WTC11 (cell line): Measurements from ENCODE around the gene EYS. TPM values are rescaled to one million over a fixed set of nuclear protein-coding genes. Genes with fewer than 3 reads are reported as not detected.

ENCODE experiments used
- ATAC-seq: fragments of 200-7000 bp; cut with Tn5 transposase; 2 replicates; pipeline ENCODE4 v1.10.0; 2021; ENCODE audit warnings: mild to moderate bottlenecking, moderate library complexity
- CTCF ChIA-PET: fragments of 300-600 bp; sonication (Branson Sonifier 250); formaldehyde crosslinking; loops from one replicate; lab custom pipeline; 2021; ENCODE audit warnings: antibody characterized with exemption; lab: Charles Lee
- POLR2A ChIA-PET: fragments of 350-600 bp; sonication (Branson Sonifier 250); formaldehyde crosslinking; loops from one replicate; lab custom pipeline; 2021; ENCODE audit warnings: antibody characterized with exemption; lab: Charles Lee
- DNase-seq: peaks from one replicate; pipeline ENCODE4 v3.0.0; 2021; ENCODE audit warnings: low spot score
- H3K27ac Mint-ChIP-seq: 2 replicates; pipeline ENCODE4 v1.8.0; 2021; ENCODE audit warnings: mixed read lengths
- H3K27me3 Mint-ChIP-seq: 2 replicates; pipeline ENCODE4 v1.8.0; 2021; ENCODE audit warnings: low read depth, mild to moderate bottlenecking, moderate library complexity, mixed read lengths
- H3K36me3 Mint-ChIP-seq: 2 replicates; pipeline ENCODE4 v1.8.0; 2021; ENCODE audit warnings: mixed read lengths
- H3K4me1 Mint-ChIP-seq: 2 replicates; pipeline ENCODE4 v1.8.0; 2022; ENCODE audit warnings: mixed read lengths
- H3K4me3 Mint-ChIP-seq: 2 replicates; pipeline ENCODE4 v1.8.0; 2021; ENCODE audit warnings: mild to moderate bottlenecking, moderate library complexity, mixed read lengths
- H3K9me3 Mint-ChIP-seq: 2 replicates; pipeline ENCODE4 v1.8.0; 2021; ENCODE audit warnings: mixed read lengths
- ATF3 ChIP-seq: sonication (generic); formaldehyde crosslinking; conservative IDR thresholded peaks from 2 replicates; pipeline ENCODE4 v1.8.1; 2022; ENCODE audit warnings: mild to moderate bottlenecking, missing genetic modification reagents
- ERG ChIP-seq: fragments of 250-450 bp; sonication (Bioruptor Pico); IDR thresholded peaks from 2 replicates; pipeline ENCODE4 v1.8.0; 2021; ENCODE audit warnings: mild to moderate bottlenecking
- FOXK1 ChIP-seq: sonication (generic); formaldehyde crosslinking; IDR thresholded peaks from 2 replicates; pipeline ENCODE4 v1.8.0; 2022; ENCODE audit warnings: mild to moderate bottlenecking, moderate library complexity, missing genetic modification reagents
- IRF2 ChIP-seq: sonication (generic); formaldehyde crosslinking; IDR thresholded peaks from 2 replicates; pipeline ENCODE4 v1.8.0; 2022; ENCODE audit warnings: low read depth, missing genetic modification reagents, borderline replicate concordance
- MXD4 ChIP-seq: fragments of 250-450 bp; sonication (Bioruptor Pico); IDR thresholded peaks from 2 replicates; pipeline ENCODE4 v1.8.0; 2021; ENCODE audit warnings: mild to moderate bottlenecking, moderate library complexity, borderline replicate concordance
- MYBL2 ChIP-seq: sonication (generic); formaldehyde crosslinking; IDR thresholded peaks from 2 replicates; pipeline ENCODE4 v1.8.1; 2023; ENCODE audit warnings: mild to moderate bottlenecking, moderate library complexity, missing genetic modification reagents
- NFE2L1 ChIP-seq: sonication (generic); formaldehyde crosslinking; IDR thresholded peaks from 2 replicates; pipeline ENCODE4 v1.8.1; 2023; ENCODE audit warnings: missing genetic modification reagents
- NR3C1 ChIP-seq: sonication (generic); formaldehyde crosslinking; conservative IDR thresholded peaks from 2 replicates; pipeline ENCODE4 v1.8.1; 2023; ENCODE audit warnings: low read depth, mild to moderate bottlenecking, missing genetic modification reagents
- RELA ChIP-seq: sonication (generic); formaldehyde crosslinking; IDR thresholded peaks from 2 replicates; pipeline ENCODE4 v1.8.1; 2022; ENCODE audit warnings: missing genetic modification reagents, mild to moderate bottlenecking, borderline replicate concordance
- SMAD4 ChIP-seq: sonication (generic); formaldehyde crosslinking; IDR thresholded peaks from 2 replicates; pipeline ENCODE4 v1.8.0; 2022; ENCODE audit warnings: mild to moderate bottlenecking, missing genetic modification reagents
- SP1 ChIP-seq: sonication (generic); formaldehyde crosslinking; conservative IDR thresholded peaks from 2 replicates; pipeline ENCODE4 v1.8.1; 2022; ENCODE audit warnings: missing genetic modification reagents
- TP53 ChIP-seq: sonication (generic); formaldehyde crosslinking; IDR thresholded peaks from 2 replicates; pipeline ENCODE4 v1.8.1; 2023; ENCODE audit warnings: mild to moderate bottlenecking, missing genetic modification reagents
- ZNF219 ChIP-seq: sonication (generic); formaldehyde crosslinking; IDR thresholded peaks from 2 replicates; pipeline ENCODE4 v1.8.0; 2023; ENCODE audit warnings: missing genetic modification reagents, mild to moderate bottlenecking, borderline replicate concordance
- ZNF317 ChIP-seq: sonication (generic); formaldehyde crosslinking; IDR thresholded peaks from 2 replicates; pipeline ENCODE4 v1.8.1; 2023; ENCODE audit warnings: low read depth, mild to moderate bottlenecking, moderate library complexity, missing genetic modification reagents, borderline replicate concordance
- total RNA-seq: library from RNA; stranded (reverse); gene quantifications from 3 replicates; pipeline ENCODE4 v1.2.3, GENCODE V29; 2021
- TF ChIP-seq, protein P1 (sequence below): sonication (generic); formaldehyde crosslinking; IDR thresholded peaks from 2 replicates; pipeline ENCODE4 v1.8.0; 2023; ENCODE audit warnings: missing genetic modification reagents, mild to moderate bottlenecking, borderline replicate concordance
- TF ChIP-seq, protein P2 (sequence below): fragments of 250-450 bp; sonication (Bioruptor Pico); IDR thresholded peaks from 2 replicates; pipeline ENCODE4 v1.9.0; 2021; ENCODE audit warnings: mild to moderate bottlenecking, borderline replicate concordance
- TF ChIP-seq, protein P3 (sequence below): sonication (generic); formaldehyde crosslinking; IDR thresholded peaks from 2 replicates; pipeline ENCODE4 v1.8.0; 2022; ENCODE audit warnings: mild to moderate bottlenecking, missing genetic modification reagents

EYS gene
- total RNA-seq, 1 experiment from 2014 or later: not detected

GRCh38 chr6:65157025-65157424 lies 550.0 kb downstream of the EYS start (continued):
- no peak for TF ChIP-seq FOXK1
- no peak for TF ChIP-seq TP53 (CRISPR knock-in tag)

GRCh38 chr6:65155083-65155482 lies 551.9 kb downstream of the EYS start:
- no peak overlapping the region for H3K4me3 Mint-ChIP-seq
- no peaks in the 10 kb centered on the region for H3K4me1 Mint-ChIP-seq
- no peak overlapping the region for H3K27ac Mint-ChIP-seq
- TF ChIP-seq NFE2L1 (CRISPR knock-in tag) (no peak), MYBL2 (CRISPR knock-in tag) (no peak), SP1 (no peak), RELA (no peak)
- TF ChIP-seq, protein P1, sequence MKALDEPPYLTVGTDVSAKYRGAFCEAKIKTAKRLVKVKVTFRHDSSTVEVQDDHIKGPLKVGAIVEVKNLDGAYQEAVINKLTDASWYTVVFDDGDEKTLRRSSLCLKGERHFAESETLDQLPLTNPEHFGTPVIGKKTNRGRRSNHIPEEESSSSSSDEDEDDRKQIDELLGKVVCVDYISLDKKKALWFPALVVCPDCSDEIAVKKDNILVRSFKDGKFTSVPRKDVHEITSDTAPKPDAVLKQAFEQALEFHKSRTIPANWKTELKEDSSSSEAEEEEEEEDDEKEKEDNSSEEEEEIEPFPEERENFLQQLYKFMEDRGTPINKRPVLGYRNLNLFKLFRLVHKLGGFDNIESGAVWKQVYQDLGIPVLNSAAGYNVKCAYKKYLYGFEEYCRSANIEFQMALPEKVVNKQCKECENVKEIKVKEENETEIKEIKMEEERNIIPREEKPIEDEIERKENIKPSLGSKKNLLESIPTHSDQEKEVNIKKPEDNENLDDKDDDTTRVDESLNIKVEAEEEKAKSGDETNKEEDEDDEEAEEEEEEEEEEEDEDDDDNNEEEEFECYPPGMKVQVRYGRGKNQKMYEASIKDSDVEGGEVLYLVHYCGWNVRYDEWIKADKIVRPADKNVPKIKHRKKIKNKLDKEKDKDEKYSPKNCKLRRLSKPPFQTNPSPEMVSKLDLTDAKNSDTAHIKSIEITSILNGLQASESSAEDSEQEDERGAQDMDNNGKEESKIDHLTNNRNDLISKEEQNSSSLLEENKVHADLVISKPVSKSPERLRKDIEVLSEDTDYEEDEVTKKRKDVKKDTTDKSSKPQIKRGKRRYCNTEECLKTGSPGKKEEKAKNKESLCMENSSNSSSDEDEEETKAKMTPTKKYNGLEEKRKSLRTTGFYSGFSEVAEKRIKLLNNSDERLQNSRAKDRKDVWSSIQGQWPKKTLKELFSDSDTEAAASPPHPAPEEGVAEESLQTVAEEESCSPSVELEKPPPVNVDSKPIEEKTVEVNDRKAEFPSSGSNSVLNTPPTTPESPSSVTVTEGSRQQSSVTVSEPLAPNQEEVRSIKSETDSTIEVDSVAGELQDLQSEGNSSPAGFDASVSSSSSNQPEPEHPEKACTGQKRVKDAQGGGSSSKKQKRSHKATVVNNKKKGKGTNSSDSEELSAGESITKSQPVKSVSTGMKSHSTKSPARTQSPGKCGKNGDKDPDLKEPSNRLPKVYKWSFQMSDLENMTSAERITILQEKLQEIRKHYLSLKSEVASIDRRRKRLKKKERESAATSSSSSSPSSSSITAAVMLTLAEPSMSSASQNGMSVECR: no peak
- H3K27me3 Mint-ChIP-seq: no peaks in the 10 kb centered on the region; the same call in 1 of the 2 replicates
- ChIA-PET POLR2A (no interaction called here), CTCF (no interaction called here)
- no peak for DNase-seq
- peaks cover 10% of the 10 kb centered on the region for H3K36me3 Mint-ChIP-seq
- no peak for ATAC-seq
- peaks cover 40% of the 10 kb centered on the region for H3K9me3 Mint-ChIP-seq

DNA sequence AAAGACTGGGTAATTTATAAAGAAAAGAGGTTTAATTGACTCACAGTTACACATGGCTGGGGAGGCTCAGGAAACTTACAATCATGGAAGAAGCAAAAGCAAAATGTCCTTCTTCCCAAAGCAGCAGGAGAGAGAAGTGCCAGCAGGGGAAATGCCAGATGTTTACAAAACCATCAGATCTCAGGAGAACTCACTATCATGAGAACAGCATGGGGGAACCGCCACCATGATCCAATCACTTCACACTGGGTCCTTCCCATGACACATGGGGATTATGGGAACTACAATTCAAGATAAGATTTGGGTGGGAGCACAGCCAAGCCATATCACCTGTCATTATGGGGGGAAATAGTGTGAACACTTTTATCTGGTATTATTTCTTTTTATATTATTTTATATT lies 557.2 kb downstream of the EYS start:
- H3K9me3 Mint-ChIP-seq: peaks cover 36% of the 10 kb centered on the region
- H3K4me1 Mint-ChIP-seq: no peaks in the 10 kb centered on the region
- CTCF ChIA-PET: no interaction called here
- no peak for ATAC-seq
- POLR2A ChIA-PET: no interaction called here
- H3K36me3 Mint-ChIP-seq: peaks cover 28% of the 10 kb centered on the region
- H3K4me3 Mint-ChIP-seq: no peak overlapping the region
- H3K27me3 Mint-ChIP-seq: no peaks in the 10 kb centered on the region; the same call in 1 of the 2 replicates
- DNase-seq: no peak
- TF ChIP-seq ATF3 (CRISPR knock-in tag) (no peak), ERG (no peak), ZNF317 (CRISPR knock-in tag) (no peak), ZNF219 (no peak), SMAD4 (CRISPR knock-in tag) (no peak), IRF2 (CRISPR knock-in tag) (no peak), MXD4 (CRISPR knock-in tag) (no peak), NR3C1 (CRISPR knock-in tag) (no peak)
- TF ChIP-seq, protein P2, sequence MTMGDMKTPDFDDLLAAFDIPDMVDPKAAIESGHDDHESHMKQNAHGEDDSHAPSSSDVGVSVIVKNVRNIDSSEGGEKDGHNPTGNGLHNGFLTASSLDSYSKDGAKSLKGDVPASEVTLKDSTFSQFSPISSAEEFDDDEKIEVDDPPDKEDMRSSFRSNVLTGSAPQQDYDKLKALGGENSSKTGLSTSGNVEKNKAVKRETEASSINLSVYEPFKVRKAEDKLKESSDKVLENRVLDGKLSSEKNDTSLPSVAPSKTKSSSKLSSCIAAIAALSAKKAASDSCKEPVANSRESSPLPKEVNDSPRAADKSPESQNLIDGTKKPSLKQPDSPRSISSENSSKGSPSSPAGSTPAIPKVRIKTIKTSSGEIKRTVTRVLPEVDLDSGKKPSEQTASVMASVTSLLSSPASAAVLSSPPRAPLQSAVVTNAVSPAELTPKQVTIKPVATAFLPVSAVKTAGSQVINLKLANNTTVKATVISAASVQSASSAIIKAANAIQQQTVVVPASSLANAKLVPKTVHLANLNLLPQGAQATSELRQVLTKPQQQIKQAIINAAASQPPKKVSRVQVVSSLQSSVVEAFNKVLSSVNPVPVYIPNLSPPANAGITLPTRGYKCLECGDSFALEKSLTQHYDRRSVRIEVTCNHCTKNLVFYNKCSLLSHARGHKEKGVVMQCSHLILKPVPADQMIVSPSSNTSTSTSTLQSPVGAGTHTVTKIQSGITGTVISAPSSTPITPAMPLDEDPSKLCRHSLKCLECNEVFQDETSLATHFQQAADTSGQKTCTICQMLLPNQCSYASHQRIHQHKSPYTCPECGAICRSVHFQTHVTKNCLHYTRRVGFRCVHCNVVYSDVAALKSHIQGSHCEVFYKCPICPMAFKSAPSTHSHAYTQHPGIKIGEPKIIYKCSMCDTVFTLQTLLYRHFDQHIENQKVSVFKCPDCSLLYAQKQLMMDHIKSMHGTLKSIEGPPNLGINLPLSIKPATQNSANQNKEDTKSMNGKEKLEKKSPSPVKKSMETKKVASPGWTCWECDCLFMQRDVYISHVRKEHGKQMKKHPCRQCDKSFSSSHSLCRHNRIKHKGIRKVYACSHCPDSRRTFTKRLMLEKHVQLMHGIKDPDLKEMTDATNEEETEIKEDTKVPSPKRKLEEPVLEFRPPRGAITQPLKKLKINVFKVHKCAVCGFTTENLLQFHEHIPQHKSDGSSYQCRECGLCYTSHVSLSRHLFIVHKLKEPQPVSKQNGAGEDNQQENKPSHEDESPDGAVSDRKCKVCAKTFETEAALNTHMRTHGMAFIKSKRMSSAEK (CRISPR knock-in tag): no peak
- TF ChIP-seq, protein P3, sequence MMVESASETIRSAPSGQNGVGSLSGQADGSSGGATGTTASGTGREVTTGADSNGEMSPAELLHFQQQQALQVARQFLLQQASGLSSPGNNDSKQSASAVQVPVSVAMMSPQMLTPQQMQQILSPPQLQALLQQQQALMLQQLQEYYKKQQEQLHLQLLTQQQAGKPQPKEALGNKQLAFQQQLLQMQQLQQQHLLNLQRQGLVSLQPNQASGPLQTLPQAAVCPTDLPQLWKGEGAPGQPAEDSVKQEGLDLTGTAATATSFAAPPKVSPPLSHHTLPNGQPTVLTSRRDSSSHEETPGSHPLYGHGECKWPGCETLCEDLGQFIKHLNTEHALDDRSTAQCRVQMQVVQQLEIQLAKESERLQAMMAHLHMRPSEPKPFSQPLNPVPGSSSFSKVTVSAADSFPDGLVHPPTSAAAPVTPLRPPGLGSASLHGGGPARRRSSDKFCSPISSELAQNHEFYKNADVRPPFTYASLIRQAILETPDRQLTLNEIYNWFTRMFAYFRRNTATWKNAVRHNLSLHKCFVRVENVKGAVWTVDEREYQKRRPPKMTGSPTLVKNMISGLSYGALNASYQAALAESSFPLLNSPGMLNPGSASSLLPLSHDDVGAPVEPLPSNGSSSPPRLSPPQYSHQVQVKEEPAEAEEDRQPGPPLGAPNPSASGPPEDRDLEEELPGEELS (CRISPR knock-in tag): no peak
- no peak overlapping the region for H3K27ac Mint-ChIP-seq
